Kidney capillary endothelial cell (primary cell): Measurements from ENCODE around the gene CHD2.

Source experiments
- DNase-seq: peaks from one replicate; pipeline ENCODE4 v3.0.0-alpha.2; 2018; ENCODE audit warnings: low spot score

The CHD2 gene

GRCh38 chr15:92930776-92931175 lies 30.7 kb downstream of the CHD2 start:
- no peak for DNase-seq

- no peak for DNase-seq
Measured at GRCh38 chr15:92932946-92933649, 33.0 kb downstream of the CHD2 start.

GRCh38 chr15:92933831-92934230 lies 33.7 kb downstream of the CHD2 start:
- no peak for DNase-seq

GRCh38 chr15:92934716-92935115 lies 34.6 kb downstream of the CHD2 start:
- no peak for DNase-seq

- no peak for DNase-seq
Measured at GRCh38 chr15:92936138-92936537, 36.0 kb downstream of the CHD2 start.

- DNase-seq: no peak
Measured at GRCh38 chr15:92936693-92937092, 36.6 kb downstream of the CHD2 start.

- no peak for DNase-seq
Measured at GRCh38 chr15:92937901-92938300, 37.8 kb downstream of the CHD2 start.

GRCh38 chr15:92938387-92938786 lies 38.3 kb downstream of the CHD2 start:
- no peak for DNase-seq

GRCh38 chr15:92941668-92942067 lies 41.5 kb downstream of the CHD2 start:
- DNase-seq: no peak

GRCh38 chr15:92942706-92943105 lies 42.6 kb downstream of the CHD2 start:
- no peak for DNase-seq

- DNase-seq: no peak
Measured at GRCh38 chr15:92943581-92943980, 43.5 kb downstream of the CHD2 start.

GRCh38 chr15:92944946-92945521 lies 44.9 kb downstream of the CHD2 start:
- no peak for DNase-seq

GRCh38 chr15:92947071-92947730 lies 47.1 kb downstream of the CHD2 start:
- DNase-seq: no peak

GRCh38 chr15:92949604-92950249 lies 49.6 kb downstream of the CHD2 start:
- DNase-seq: no peak

- no peak for DNase-seq
Measured at GRCh38 chr15:92951800-92952457, 51.8 kb downstream of the CHD2 start.

- DNase-seq: no peak
Measured at GRCh38 chr15:92952458-92952850, 52.3 kb downstream of the CHD2 start.

- DNase-seq: no peak
Measured at GRCh38 chr15:92953566-92953965, 53.4 kb downstream of the CHD2 start.

GRCh38 chr15:92954002-92954401 lies 53.9 kb downstream of the CHD2 start:
- no peak for DNase-seq

- DNase-seq: no peak
Measured at GRCh38 chr15:92954578-92954977, 54.5 kb downstream of the CHD2 start.

GRCh38 chr15:92955706-92956105 lies 55.6 kb downstream of the CHD2 start:
- DNase-seq: no peak

GRCh38 chr15:92958105-92958504 lies 58.0 kb downstream of the CHD2 start:
- no peak for DNase-seq

GRCh38 chr15:92959219-92959618 lies 59.1 kb downstream of the CHD2 start:
- DNase-seq: no peak
